Subcutaneous abdominal adipose tissue (tissue), 5 donors: ENCODE measurements around the gene NR6A1.

Experiments
- H3K27ac ChIP-seq: one replicate; pipeline ENCODE4 v1.7.0; 2013; ENCODE audit warnings: low read depth, mild to moderate bottlenecking, inconsistent platforms, low read length, moderate library complexity
- H3K27me3 ChIP-seq, 5 donors: one replicate each; pipeline ENCODE4 v1.7.0; 2013; ENCODE audit warnings: low read length in 5 of 5, inconsistent platforms in 1 of 5; ENCODE audit not compliant: control insufficient read depth in 5 of 5, insufficient read depth in 4 of 5
- H3K36me3 ChIP-seq, 5 donors: one replicate each; pipeline ENCODE4 v1.7.0; 2013; ENCODE audit warnings: low read length in 5 of 5; ENCODE audit not compliant: control insufficient read depth in 5 of 5, insufficient read depth in 5 of 5
- H3K4me1 ChIP-seq, 5 donors: one replicate each; pipeline ENCODE4 v1.7.0; 2013; ENCODE audit warnings: low read length in 5 of 5, mild to moderate bottlenecking in 3 of 5, moderate library complexity in 1 of 5; ENCODE audit not compliant: control insufficient read depth in 5 of 5, insufficient read depth in 5 of 5
- H3K4me3 ChIP-seq, 5 donors: one replicate each; pipeline ENCODE4 v1.7.0; 2013; ENCODE audit warnings: low read length in 5 of 5, low read depth in 1 of 5
- H3K9ac ChIP-seq, 5 donors: one replicate each; pipeline ENCODE4 v1.7.0; 2013; ENCODE audit warnings: low read length in 5 of 5, mild to moderate bottlenecking in 4 of 5, moderate library complexity in 3 of 5
- H3K9me3 ChIP-seq, 5 donors: one replicate each; pipeline ENCODE4 v1.7.0; 2013; ENCODE audit warnings: low read length in 5 of 5; ENCODE audit not compliant: control insufficient read depth in 5 of 5
- donor health status: healthy.
- donor health status: healthy.
- donor health status: healthy.
- donor health status: healthy.
- donor health status: healthy.

Gene NR6A1

DNA sequence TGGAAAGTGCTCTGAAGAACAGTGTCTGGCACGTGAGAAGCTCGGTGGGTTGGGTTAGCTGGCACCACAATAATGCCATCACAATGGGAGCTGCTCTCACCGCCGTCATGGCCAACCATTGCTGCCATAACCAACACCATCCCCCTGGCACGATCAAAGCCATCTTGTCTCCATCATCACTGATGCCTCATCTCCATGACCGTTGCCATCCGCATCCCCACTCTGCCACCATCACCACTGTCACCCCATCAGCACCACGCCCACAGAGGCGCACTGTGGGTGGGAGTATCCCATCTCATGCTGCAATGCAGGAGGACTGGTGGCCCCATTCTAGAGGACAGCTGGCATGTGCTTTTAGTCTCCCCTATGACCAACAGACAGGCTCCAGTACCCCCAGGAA, 287.6 kb downstream of the NR6A1 start:
- Histone ChIP-seq H3K9me3 (peaks cover 0 to 6% (median 0%) of the 10 kb centered on the region in 5 donors), H3K4me3 (no peak overlapping the region), H3K27ac (no peak overlapping the region), H3K4me1 (no peaks in the 10 kb centered on the region), H3K9ac (no peak overlapping the region), H3K36me3 (no peaks in the 10 kb centered on the region), H3K27me3 (peaks cover 22 to 67% (median 54%) of the 10 kb centered on the region in 5 donors)

DNA sequence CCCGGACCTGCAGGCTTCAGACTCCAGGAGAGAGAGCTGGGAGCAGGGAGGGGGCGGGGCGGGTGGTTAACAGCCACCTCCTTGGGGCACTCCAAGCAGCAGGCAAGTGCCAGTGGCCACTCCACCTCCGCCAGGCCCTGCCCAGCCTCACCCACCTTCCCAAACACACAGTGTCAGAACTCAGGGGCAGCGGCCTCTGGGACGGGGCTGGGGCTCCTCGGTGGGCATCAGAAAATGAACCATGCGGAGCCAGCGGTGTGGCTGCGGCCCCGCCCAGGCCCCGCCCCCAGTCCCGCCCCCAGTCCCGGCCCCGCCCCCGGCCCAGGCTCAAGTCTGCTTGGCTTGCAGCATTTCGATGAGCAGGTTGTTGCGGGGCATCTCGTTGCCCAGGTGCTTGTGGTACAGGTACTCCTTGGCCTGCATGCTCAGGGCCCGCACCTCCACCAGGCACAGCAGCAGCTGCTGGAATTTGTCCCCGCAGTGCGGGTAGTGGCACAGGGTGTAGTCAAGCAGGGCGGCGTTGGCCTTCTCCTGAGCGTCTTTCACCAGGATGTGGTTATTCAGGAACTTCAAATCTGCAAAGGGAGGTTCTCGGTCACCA, 288.6 kb downstream of the NR6A1 start:
- no peak overlapping the region for H3K4me3 ChIP-seq
- peaks cover 0 to 4% (median 0%) of the 10 kb centered on the region in 5 donors for H3K4me1 ChIP-seq
- peaks cover 27 to 70% (median 57%) of the 10 kb centered on the region in 5 donors for H3K27me3 ChIP-seq

DNA sequence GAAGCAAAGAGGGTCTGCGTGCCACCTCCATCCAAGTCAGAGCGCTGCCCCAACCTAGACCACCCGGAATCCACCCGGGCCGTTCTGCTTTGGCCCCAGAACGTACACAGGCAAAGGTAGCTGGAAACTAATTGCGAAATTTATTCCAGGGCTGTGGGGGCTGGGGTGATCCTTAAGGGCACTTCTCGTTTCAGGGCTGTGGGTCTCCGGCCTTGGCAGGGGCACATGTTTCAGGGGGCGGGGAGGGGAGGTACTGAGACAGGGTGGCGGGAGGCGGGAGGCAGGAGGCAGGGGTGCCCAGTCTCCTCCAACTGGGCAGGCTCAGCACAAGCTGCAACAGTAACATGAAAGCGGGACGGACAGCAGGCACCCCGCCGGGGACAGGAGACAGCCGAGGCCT, 290.0 kb downstream of the NR6A1 start:
- H3K9ac ChIP-seq = no peak overlapping the region
- H3K4me3 ChIP-seq = no peak overlapping the region
- H3K36me3 ChIP-seq = no peaks in the 10 kb centered on the region
- H3K27ac ChIP-seq = no peak overlapping the region
- H3K9me3 ChIP-seq = peaks cover 0 to 6% (median 0%) of the 10 kb centered on the region in 5 donors
- H3K4me1 ChIP-seq = peaks cover 0 to 9% (median 4%) of the 10 kb centered on the region in 5 donors
- peaks cover 41 to 68% (median 63%) of the 10 kb centered on the region in 5 donors for H3K27me3 ChIP-seq

More for the DNA sequence above, 288.6 kb downstream of the NR6A1 start:
- H3K27ac ChIP-seq = no peak overlapping the region
- no peaks in the 10 kb centered on the region for H3K36me3 ChIP-seq
- peaks cover 0 to 6% (median 0%) of the 10 kb centered on the region in 5 donors for H3K9me3 ChIP-seq
- no peak overlapping the region for H3K9ac ChIP-seq

DNA sequence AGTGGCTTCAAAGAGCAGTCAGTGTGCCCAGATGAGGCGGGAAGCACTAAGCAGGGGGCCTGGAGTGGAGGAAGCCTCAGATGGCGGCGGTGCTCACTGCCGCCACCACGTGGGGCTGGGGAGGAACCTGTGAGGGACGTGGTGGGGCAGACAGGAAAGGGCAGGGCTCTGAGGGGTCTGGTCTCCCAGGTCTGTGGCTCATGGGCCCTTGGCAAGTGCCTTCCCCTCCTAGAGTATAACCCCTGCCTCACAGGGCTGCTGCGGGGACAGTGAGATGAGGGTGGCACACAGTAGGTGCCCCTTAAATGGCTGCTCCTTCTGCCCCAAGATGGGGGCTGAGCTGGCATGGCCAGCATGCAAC, 290.5 kb downstream of the NR6A1 start:
- no peaks in the 10 kb centered on the region for H3K36me3 ChIP-seq
- no peak overlapping the region for H3K9ac ChIP-seq
- H3K27me3 ChIP-seq = peaks cover 46 to 70% (median 66%) of the 10 kb centered on the region in 5 donors
- no peak overlapping the region for H3K27ac ChIP-seq
- peaks cover 0 to 9% (median 4%) of the 10 kb centered on the region in 5 donors for H3K4me1 ChIP-seq
- no peak overlapping the region for H3K4me3 ChIP-seq
- H3K9me3 ChIP-seq = peaks cover 0 to 6% (median 0%) of the 10 kb centered on the region in 5 donors

DNA sequence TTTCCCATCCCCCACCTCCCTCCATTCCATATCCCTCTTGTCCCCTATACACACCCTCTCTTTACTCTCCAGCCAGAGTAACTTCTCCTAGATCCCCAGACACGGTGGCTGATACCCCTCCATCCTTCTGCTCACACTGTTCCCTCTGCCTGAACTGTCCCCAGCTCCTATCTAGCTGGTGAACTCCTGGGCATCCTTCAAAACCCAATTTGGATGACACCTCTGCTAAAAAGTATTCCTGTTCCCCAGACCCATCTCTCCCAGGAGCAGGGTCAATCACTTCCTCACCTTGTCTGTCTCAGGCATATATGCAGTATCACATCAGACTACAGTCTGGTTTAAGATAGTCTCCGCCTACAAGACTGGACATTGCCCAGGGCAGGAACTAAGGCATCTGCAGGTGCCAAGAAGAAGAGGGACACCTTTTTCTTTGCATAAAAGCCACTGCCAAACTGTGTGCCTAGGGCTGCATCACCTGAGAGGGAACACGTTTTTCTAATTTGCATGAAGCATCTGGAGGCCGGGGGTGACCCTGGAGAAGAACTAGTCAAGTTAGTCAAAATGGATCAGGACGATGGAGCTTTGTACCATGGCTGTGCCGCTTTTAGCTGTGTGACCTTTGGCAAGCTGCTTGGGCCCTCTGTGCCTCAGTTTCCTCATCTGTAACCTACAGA, 291.0 kb downstream of the NR6A1 start:
- H3K9ac ChIP-seq = no peak overlapping the region
- no peaks in the 10 kb centered on the region for H3K36me3 ChIP-seq
- H3K27ac ChIP-seq = no peak overlapping the region
- H3K9me3 ChIP-seq = peaks cover 0 to 6% (median 0%) of the 10 kb centered on the region in 5 donors
- no peak overlapping the region for H3K4me3 ChIP-seq
- H3K27me3 ChIP-seq = peaks cover 51 to 72% (median 66%) of the 10 kb centered on the region in 5 donors
- H3K4me1 ChIP-seq = peaks cover 0 to 9% (median 4%) of the 10 kb centered on the region in 5 donors

DNA sequence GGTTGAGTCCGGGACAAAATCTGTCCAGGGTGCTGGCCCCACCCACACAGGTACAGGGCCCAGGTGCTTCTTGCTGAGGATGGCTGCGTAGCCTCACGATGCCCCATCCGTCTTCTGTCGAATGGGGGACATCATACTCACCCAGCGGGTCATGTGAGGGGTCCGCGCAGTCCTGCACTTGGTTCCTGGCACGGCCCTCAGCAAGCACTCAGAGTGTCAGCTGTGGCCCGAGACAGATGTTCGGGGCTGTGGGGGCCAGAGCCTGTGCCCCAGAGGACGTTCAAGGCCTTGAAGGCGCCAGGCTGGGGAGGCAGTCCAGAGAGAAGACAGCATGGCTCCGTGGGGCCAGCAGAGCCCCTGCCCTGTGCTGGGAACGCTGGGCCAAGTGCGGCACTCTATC, 291.7 kb downstream of the NR6A1 start:
- no peaks in the 10 kb centered on the region for H3K36me3 ChIP-seq
- H3K27ac ChIP-seq = no peak overlapping the region
- peaks cover 0 to 9% (median 4%) of the 10 kb centered on the region in 5 donors for H3K4me1 ChIP-seq
- H3K4me3 ChIP-seq = no peak overlapping the region
- H3K9me3 ChIP-seq = peaks cover 0 to 6% (median 0%) of the 10 kb centered on the region in 5 donors
- no peak overlapping the region for H3K9ac ChIP-seq
- H3K27me3 ChIP-seq = peaks cover 51 to 76% (median 70%) of the 10 kb centered on the region in 5 donors

DNA sequence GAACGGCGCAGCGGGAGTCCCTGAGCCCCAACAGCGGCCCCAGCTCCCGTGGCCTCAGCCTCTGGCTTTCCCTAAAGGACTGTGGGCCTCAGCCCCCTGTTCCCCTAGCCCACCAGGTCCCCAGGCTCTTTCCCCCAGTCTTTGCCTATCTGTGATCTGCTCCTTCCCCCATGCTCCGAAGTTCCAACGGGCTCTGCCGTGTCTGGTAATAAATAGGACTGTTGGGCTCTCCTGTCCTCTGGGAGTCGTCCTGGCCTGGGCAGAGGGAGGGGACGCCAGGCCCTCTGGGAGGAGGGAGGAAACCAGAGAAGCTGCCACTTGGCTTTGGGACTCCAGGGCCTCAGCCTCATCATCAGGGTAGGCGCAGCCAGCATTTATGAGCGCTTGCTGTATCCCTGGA, 292.8 kb downstream of the NR6A1 start:
- no peak overlapping the region for H3K27ac ChIP-seq
- H3K27me3 ChIP-seq = peaks cover 53 to 70% (median 69%) of the 10 kb centered on the region in 5 donors
- H3K9me3 ChIP-seq = no peaks in the 10 kb centered on the region
- H3K36me3 ChIP-seq = no peaks in the 10 kb centered on the region
- no peak overlapping the region for H3K4me3 ChIP-seq
- no peak overlapping the region for H3K9ac ChIP-seq
- H3K4me1 ChIP-seq = peaks cover 0 to 9% (median 4%) of the 10 kb centered on the region in 5 donors

DNA sequence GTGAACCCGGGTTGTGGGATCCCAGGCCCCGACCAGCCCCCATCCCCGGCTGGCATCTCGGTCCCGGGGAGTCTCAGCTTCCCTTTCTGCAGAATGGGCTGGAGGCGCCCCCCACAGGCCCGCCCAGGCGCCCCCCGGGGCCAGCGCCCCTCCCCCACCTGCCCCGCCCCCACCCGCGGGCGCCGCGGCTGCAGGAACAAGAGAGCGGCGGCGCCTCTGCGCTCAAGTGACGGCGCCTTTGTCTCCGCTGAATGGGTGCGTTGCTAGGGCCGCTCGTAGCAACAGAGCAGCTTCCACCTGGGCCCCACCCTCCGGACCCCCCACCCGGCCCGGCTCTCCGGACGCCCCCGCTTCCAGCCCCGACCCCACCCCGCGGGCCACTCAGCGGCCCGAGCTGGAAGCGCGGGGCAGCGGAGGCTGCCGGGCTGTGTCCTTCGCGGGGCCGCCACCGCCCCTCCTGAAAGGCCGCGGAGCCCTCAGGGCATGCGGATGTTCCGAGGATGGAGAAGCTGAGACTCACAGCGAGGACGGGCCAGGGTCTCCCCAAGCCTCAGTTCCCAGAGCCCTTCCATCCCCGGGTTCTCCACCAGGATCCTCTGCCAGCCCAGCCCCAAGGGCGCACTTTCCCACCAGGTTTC, 293.3 kb downstream of the NR6A1 start:
- Histone ChIP-seq H3K4me3 (no peak overlapping the region), H3K4me1 (peaks cover 0 to 9% (median 4%) of the 10 kb centered on the region in 5 donors), H3K27ac (no peak overlapping the region), H3K36me3 (no peaks in the 10 kb centered on the region), H3K9me3 (no peaks in the 10 kb centered on the region), H3K27me3 (peaks cover 56 to 67% (median 65%) of the 10 kb centered on the region in 5 donors), H3K9ac (no peak overlapping the region)

DNA sequence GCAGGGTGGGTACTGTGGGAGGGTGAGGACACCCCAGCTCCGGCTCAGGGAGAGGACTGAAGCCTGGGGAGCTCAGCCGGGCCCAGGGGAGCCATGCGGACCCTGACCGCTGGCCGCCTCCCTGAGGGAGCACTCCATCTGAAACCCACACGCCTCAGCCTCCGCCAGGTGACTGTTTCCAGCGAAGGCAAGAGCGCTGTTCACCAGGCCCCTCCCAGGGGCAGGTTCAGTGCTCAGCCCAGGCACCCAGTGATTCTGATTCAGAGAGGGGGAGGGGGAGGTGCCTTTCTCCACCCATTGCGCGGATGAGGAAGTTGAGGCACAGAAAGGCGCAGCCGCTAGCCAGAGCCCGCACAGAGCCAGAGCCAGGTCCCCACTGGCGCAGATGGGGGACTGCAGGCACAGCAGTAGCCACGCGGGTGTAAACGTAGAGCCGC, 293.9 kb downstream of the NR6A1 start:
- H3K9me3 ChIP-seq = no peaks in the 10 kb centered on the region
- peak overlapping the region in 1 of 5 donors; percentile 35 for H3K4me3 ChIP-seq
- H3K27ac ChIP-seq = no peak overlapping the region
- H3K4me1 ChIP-seq = peaks cover 0 to 9% (median 4%) of the 10 kb centered on the region in 5 donors
- H3K27me3 ChIP-seq = peaks cover 56 to 68% (median 63%) of the 10 kb centered on the region in 5 donors
- H3K36me3 ChIP-seq = no peaks in the 10 kb centered on the region
- H3K9ac ChIP-seq = no peak overlapping the region
